Effector memory CD4-positive, alpha-beta T cell (primary cell): Measurements from ENCODE around the gene NT5DC2.

Experiments
- DNase-seq, 3 donors: peaks; one replicate each; pipeline ENCODE4 v3.0.0-alpha.2; 2020
- H3K27ac ChIP-seq: 2 replicates; pipeline ENCODE4 v1.7.0; 2013; ENCODE audit warnings: mild to moderate bottlenecking, low read length, moderate library complexity; ENCODE audit not compliant: insufficient read depth, poor library complexity, severe bottlenecking
- H3K27me3 ChIP-seq: replicated peaks from 2 replicates; pipeline ENCODE4 v1.7.0; 2013; ENCODE audit warnings: mild to moderate bottlenecking, low read length; ENCODE audit not compliant: insufficient read depth, control insufficient read depth, poor library complexity, severe bottlenecking
- H3K36me3 ChIP-seq: 2 replicates; pipeline ENCODE4 v1.7.0; 2013; ENCODE audit warnings: mild to moderate bottlenecking, low read length, moderate library complexity; ENCODE audit not compliant: control insufficient read depth, insufficient read depth
- H3K4me1 ChIP-seq: 2 replicates; pipeline ENCODE4 v1.7.0; 2013; ENCODE audit warnings: low read length, mild to moderate bottlenecking; ENCODE audit not compliant: control insufficient read depth, insufficient read depth, poor library complexity, severe bottlenecking
- H3K4me3 ChIP-seq: 2 replicates; pipeline ENCODE4 v1.7.0; 2013; ENCODE audit warnings: low read length, low read depth, mild to moderate bottlenecking; ENCODE audit not compliant: insufficient read depth, poor library complexity, severe bottlenecking
- H3K9me3 ChIP-seq: 2 replicates; pipeline ENCODE4 v1.7.0; 2013; ENCODE audit warnings: mild to moderate bottlenecking, low read length, moderate library complexity; ENCODE audit not compliant: control insufficient read depth

Gene NT5DC2

DNA sequence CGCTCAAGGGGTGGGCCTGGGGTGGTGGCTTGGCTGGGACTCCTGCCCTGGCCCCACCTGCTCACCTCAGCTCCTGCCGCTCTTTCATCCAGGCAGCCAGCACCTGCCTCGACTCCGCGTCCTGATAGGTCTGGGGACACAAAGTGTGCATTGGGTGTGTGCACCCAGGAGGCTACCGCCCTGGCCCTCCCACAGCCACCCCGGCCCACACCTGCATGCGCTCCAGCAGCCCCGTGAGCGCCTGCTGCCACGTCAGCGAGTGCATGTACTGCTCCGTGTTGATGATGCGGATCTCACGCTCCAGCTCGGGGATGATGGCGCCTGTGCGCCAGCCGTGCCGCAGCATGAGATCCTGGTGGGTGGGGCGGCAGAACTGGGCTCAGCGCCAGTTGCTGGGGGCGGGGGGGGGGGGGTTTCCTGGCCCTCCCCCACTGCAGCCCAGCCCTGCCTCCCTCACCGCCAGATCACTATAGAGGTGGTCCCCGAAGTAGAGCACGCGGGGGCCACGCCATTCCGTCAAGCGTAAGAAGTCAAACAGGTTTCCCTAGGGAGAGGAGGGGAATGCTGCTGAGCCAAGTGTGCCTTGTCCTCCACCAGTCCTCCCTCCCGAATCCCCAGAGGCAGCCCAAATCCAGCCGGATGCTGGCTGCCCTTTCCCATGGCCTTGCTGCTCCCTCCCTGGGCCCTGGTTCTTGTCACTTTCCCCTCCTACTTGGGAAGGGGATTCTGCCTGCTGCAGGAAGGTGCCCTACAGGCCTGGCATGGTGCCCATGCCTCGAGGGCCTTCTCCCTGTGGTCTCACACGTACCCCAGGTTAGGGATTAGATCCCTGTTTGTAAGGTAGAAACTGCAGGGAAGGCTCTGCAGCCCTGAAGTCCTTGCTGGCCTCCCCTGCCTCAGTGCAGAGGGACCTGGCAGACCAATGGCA, 8.6 kb downstream of the NT5DC2 start:
- Histone ChIP-seq H3K9me3 (no peaks in the 10 kb centered on the region), H3K27ac (no peak overlapping the region), H3K27me3 (no peaks in the 10 kb centered on the region), H3K36me3 (no peaks in the 10 kb centered on the region), H3K4me1 (no peaks in the 10 kb centered on the region), H3K4me3 (no peak overlapping the region)
- DNase-seq = no peak

DNA sequence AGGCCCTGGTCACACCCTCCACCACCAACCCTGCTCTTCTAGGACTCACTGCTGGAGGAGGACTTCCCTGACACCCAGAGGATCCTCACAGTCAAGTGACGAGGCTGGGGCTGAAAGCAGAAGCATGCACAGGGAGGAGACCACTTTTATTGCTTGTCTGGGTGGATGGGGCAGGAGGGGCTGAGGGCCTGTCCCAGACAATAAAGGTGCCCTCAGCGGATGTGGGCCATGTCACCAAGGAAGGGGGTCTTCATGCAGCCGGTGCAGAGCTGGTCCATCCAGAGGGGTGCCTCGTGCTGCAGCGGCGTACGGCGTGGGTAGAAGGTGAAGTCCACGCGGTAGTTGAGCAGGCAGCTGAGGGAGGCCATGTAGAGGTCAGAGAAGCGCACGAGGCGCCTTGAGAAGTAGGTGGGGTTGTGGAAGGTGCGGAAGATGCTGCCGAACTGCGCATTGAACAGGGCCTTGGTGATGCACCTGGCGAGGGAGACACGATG, 9.4 kb downstream of the NT5DC2 start:
- Histone ChIP-seq H3K9me3 (no peaks in the 10 kb centered on the region), H3K27ac (no peak overlapping the region), H3K4me1 (no peaks in the 10 kb centered on the region), H3K36me3 (no peaks in the 10 kb centered on the region), H3K27me3 (no peaks in the 10 kb centered on the region), H3K4me3 (no peak overlapping the region)
- no peak for DNase-seq

DNA sequence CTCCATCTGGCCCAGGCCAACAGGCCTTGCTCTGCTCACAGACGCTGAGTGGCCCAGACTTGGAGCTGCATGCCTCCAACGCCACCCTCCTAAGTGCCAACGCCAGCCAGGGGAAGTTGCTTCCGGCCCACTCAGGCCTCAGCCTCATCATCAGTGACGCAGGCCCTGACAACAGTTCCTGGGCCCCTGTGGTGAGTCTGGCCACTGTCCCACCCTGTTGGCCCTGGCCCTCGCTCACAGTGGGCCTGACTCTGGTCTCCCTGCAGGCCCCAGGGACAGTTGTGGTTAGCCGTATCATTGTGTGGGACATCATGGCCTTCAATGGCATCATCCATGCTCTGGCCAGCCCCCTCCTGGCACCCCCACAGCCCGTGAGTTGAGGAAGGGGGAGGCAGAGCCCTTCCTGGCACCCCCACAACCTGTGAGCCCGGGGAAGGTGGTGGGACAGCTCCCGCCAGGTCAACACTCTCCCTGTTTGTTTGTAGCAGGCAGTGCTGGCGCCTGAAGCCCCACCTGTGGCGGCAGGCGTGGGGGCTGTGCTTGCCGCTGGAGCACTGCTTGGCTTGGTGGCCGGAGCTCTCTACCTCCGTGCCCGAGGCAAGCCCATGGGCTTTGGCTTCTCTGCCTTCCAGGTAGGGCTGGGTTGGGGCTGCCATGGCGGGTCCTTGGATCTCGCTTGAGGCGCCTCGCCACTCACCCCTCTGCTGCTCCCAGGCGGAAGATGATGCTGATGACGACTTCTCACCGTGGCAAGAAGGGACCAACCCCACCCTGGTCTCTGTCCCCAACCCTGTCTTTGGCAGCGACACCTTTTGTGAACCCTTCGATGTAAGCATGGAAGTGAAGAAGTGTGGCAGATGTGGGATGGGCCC, 10.0 kb downstream of the NT5DC2 start:
- no peak for DNase-seq
- Histone ChIP-seq H3K4me3 (no peak overlapping the region), H3K9me3 (no peaks in the 10 kb centered on the region), H3K4me1 (no peaks in the 10 kb centered on the region), H3K36me3 (no peaks in the 10 kb centered on the region), H3K27ac (no peak overlapping the region), H3K27me3 (no peaks in the 10 kb centered on the region)

DNA sequence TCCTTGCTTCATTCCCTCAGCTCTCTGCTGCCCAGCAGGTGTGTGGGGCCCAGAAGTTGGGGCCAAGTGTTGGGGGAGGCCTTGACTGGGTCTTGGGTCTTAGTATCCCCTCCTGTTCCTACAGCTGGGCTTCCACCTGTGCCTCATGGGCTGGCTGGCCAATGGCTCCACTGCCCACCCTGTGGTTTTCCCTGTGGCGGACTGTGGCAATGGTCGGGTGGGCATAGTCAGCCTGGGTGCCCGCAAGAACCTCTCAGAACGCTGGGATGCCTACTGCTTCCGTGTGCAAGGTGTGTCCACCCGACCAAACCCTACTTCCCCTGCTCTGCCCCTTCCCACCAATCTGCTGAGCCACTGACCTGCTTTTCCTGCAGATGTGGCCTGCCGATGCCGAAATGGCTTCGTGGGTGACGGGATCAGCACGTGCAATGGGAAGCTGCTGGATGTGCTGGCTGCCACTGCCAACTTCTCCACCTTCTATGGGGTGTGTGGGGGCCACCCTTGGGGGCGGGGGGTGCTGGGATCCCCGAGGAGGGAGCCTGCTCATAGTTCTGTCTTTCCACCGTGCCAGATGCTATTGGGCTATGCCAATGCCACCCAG, 10.9 kb downstream of the NT5DC2 start:
- no peaks in the 10 kb centered on the region for H3K9me3 ChIP-seq
- no peak overlapping the region for H3K4me3 ChIP-seq
- no peaks in the 10 kb centered on the region for H3K36me3 ChIP-seq
- H3K27ac ChIP-seq = no peak overlapping the region
- DNase-seq = no peak
- H3K27me3 ChIP-seq = no peaks in the 10 kb centered on the region
- no peaks in the 10 kb centered on the region for H3K4me1 ChIP-seq

DNA sequence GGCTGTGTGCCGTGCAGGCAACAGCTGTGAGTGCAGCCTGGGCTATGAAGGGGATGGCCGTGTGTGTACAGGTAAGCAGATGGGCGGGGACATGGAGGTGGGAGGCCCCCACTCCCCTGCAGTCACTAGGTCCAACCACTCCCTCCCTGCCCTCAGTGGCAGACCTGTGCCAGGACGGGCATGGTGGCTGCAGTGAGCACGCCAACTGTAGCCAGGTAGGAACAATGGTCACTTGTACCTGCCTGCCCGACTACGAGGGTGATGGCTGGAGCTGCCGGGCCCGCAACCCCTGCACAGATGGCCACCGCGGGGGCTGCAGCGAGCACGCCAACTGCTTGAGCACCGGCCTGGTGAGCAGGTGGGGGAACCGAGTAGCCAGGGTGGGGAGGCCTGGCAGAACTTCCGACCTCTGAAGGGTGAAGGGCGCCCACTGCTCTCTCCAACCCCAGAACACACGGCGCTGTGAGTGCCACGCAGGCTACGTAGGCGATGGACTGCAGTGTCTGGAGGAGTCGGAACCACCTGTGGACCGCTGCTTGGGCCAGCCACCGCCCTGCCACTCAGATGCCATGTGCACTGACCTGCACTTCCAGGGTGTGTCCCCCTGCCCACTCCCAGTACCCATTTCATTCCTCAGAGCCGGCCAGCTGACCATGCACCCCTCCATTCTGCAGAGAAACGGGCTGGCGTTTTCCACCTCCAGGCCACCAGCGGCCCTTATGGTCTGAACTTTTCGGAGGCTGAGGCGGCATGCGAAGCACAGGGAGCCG, 11.6 kb downstream of the NT5DC2 start:
- H3K36me3 ChIP-seq = no peaks in the 10 kb centered on the region

DNA sequence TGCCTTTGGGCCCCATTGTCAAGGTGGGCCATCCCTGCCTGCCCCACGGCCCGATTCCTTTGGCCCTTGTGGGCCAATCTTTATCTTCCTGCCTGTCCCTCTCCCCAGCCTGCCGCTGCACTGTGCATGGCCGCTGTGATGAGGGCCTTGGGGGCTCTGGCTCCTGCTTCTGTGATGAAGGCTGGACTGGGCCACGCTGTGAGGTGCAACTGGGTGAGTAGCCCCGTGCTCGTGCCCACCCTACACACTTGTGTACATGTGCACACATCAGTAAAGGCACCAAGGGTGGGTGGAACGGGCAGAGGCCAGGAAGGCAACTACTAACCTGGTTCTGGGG, 12.2 kb downstream of the NT5DC2 start:
- Histone ChIP-seq H3K4me3 (no peak overlapping the region), H3K27me3 (no peaks in the 10 kb centered on the region), H3K4me1 (no peaks in the 10 kb centered on the region), H3K36me3 (no peaks in the 10 kb centered on the region), H3K27ac (no peak overlapping the region), H3K9me3 (no peaks in the 10 kb centered on the region)
- DNase-seq = no peak

More for the DNA sequence above, 11.6 kb downstream of the NT5DC2 start:
- no peaks in the 10 kb centered on the region for H3K4me1 ChIP-seq
- DNase-seq = no peak
- H3K27ac ChIP-seq = no peak overlapping the region
- H3K4me3 ChIP-seq = no peak overlapping the region
- H3K27me3 ChIP-seq = no peaks in the 10 kb centered on the region
- H3K9me3 ChIP-seq = no peaks in the 10 kb centered on the region

DNA sequence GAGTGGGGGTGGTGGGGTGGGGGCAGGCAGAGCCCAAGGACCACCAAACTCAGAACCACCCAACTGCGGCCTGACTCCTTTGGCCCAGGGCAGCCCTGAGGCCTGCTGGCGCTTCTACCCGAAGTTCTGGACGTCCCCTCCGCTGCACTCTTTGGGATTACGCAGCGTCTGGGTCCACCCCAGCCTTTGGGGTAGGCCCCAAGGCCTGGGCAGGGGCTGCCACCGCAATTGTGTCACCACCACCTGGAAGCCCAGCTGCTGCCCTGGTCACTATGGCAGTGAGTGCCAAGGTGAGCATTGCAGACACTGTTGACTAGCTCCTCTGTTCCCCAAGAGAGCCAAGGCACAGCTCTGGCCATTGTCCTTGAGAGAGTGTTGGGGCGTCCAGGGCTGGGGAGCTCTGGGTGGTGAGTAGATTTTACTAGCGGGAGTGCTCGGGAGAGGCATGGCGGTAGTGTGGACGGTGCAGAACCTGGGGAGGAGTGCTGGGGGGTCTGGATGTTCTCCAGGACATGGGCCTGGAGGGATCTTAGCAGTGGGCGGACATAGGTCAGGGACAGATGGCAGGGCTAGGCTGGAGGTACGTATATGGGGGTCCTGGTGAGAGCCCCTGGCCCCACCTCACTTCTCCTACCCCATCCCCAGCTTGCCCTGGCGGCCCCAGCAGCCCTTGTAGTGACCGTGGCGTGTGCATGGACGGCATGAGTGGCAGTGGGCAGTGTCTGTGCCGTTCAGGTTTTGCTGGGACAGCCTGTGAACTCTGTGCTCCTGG, 12.8 kb downstream of the NT5DC2 start:
- no peaks in the 10 kb centered on the region for H3K36me3 ChIP-seq
- no peak for DNase-seq
- no peaks in the 10 kb centered on the region for H3K9me3 ChIP-seq
- H3K27me3 ChIP-seq = no peaks in the 10 kb centered on the region
- H3K4me1 ChIP-seq = no peaks in the 10 kb centered on the region
- H3K27ac ChIP-seq = no peak overlapping the region
- H3K4me3 ChIP-seq = no peak overlapping the region

DNA sequence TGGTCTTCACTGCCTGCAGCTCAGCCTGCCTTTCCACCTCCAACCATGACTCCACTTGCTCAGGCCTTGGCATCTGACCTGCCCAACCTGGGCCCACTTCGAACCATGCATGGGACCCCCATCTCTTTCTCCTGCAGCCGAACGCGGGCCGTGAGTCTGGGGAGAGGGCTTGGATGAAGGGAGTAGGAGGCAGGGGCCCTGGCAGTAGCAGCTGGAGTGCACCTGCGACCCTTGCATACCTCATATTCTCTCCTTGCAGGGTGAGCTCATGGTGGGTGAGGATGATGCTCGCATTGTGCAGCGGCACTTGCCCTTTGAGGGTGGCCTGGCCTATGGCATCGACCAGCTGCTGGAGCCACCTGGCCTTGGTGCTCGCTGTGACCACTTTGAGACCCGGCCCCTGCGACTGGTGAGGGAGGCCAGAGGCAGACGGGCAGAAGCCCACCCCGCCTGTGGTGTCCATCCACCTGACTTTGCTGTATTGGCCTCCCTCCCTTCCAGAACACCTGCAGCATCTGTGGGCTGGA, 13.5 kb downstream of the NT5DC2 start:
- Histone ChIP-seq H3K36me3 (no peaks in the 10 kb centered on the region), H3K27ac (no peak overlapping the region), H3K4me3 (no peak overlapping the region), H3K9me3 (no peaks in the 10 kb centered on the region), H3K27me3 (no peaks in the 10 kb centered on the region), H3K4me1 (no peaks in the 10 kb centered on the region)
- no peak for DNase-seq
